HK-2 (cell line): Measurements from ENCODE around the gene MC1R.
A peak's percentile ranks its signal among the peaks of the same experiment; 100 is the strongest.
"Not testable (repeated sequence)": the region's sequence is repeated elsewhere in the genome, so short reads cannot be mapped to it uniquely, and the experiment has no call there.

ENCODE experiments used
- DNase-seq: peaks from one replicate; pipeline ENCODE4 v3.0.0-alpha.2; 2018; ENCODE audit not compliant: unreplicated experiment

Gene MC1R

DNA sequence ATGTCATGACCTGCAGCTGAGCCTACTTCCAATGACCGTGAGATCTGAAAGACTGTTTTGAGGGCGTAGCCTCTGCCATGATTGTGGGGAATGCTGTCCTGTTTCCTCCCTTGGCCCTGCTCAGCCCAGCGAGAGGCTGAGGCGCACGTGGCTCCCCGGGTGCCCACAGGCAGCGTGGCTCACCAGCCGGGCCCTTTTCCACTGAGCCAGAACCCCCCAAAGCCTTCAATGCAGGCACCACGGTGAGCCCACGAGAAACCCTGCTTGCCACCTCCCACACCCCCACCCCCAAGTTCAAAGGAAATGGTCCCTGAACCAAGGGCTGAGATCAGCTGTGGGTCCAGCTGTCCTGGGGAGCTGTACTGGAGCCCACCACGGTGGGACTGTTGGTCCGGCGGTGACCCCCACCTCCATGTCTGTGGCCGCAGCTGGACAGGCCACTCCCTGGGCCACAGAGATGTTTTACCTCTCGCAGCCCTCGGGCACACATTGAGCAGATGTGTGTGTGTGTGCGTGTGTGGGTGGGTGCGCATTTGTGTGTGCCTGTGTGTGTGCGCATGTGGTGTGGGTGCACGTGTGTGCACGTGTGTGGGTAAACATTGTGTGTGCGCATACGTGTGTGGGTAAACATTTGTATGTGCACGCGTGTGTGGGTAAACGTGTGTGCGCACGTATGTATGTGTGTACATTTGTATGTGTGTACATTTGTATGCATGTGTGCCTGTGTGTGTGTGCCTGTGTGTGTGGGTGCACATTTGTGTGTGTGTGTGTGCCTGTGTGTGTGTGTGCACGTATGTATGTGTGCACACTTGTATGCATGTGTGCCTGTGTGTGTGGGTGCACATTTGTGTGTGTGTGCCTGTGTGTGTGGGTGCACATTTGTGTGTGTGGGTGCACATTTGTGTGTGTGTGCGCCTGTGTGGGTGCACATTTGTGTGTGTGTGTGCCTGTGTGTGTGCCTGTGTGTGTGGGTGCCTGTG is 5.0 kb upstream of the MC1R start:
- no peak for DNase-seq

DNA sequence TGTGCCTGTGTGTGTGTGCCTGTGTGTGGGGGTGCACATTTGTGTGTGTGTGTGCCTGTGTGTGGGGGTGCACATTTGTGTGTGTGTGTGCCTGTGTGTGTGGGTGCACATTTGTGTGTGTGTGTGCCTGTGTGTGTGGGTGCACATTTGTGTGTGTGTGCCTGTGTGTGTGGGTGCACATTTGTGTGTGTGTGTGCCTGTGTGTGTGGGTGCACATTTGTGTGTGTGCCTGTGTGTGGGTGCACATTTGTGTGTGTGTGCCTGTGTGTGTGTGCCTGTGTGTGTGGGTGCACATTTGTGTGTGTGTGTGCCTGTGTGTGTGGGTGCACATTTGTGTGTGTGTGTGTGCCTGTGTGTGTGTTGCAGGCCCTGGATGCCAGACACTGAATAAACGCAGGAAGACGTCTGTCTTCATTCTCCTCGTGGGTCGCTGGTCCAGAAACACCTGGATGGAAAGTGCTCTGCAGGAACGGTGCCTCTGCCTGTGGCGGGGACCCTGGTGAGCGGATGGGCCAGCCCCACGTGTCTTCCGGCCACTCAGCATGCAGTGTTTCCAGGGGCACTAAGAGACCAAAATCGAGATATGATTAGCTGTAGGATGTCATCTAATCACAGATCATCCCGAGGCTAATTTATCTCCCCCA is 3.9 kb upstream of the MC1R start:
- not testable (repeated sequence) for DNase-seq

DNA sequence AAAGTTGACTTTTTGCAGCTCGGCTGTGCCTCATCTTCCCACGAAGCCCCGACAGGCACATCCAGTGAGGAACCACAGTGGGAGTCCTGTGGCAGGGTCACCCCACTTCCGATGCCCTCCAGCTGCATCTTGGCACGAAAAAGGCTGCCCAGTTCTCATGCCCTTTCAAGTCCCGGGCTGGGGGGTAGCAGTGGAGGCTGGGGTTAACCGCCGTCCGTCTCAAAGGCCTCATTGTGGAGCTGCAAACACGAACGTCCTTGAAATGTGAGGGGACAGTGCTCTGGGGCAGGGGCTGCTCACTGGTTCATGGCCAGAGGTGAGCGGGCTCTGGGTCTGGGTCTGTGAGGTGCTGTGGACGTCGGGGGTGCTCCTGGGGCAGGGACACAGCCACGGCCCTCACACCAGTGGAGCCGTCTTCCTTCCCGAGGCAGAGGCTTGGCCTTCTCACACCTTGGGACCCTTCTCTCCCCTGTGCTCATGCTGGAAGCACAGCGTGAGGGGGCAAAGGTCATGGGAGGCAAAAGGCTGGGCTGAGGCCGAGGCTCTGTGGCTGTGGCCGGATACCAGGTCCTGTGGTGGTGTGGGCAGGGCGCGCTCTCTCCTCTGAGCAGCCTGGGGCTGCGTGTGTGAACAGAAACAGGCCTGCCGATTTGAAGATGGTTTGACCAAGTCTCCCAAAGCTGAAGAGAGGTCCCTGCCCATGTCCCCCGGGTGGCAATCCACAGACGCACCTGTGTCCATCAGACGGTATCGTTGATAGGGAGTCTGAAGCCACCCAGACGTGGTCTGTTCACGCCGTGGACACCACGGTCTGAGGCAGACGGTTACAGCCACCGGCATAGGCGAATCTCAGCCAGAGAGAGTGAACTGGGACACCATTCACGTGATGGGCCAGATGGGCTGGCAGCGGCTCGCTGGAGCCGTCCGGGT is 3.1 kb upstream of the MC1R start:
- DNase-seq: no peak

DNA sequence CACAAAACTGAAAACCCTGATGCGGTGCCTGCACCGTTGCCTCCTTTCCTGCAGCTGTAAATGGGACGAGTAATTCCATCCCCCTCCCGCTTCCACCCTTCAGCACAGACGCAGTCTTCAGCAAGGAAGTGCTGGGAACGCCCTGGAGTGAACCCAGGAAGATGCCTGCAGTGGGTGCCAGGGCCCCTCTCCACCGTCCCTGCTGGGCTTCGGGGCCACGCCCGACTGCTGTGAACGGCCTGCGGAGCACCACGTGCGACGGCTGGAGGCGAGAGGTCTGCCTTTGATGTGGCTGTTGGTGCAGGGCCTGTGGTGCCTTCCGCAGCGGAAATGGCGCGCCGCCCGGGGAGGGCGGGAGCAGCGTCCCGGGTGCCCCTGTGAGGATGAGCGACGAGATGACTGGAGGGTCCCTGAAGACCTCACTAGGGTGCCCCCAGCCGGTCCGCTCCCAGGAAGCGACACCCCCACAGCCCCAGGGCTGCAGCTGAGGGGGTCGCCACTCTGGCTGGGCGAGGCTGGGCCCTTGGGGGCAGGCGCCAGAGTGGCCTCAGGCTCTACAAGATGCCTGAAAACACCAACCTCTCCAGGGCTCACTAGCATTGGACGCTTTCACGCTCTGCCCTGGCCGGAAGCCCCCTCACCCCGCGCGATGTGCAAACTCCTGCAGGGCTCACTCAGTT is 749 bp upstream of the MC1R start:
- peak; percentile 96 for DNase-seq

DNA sequence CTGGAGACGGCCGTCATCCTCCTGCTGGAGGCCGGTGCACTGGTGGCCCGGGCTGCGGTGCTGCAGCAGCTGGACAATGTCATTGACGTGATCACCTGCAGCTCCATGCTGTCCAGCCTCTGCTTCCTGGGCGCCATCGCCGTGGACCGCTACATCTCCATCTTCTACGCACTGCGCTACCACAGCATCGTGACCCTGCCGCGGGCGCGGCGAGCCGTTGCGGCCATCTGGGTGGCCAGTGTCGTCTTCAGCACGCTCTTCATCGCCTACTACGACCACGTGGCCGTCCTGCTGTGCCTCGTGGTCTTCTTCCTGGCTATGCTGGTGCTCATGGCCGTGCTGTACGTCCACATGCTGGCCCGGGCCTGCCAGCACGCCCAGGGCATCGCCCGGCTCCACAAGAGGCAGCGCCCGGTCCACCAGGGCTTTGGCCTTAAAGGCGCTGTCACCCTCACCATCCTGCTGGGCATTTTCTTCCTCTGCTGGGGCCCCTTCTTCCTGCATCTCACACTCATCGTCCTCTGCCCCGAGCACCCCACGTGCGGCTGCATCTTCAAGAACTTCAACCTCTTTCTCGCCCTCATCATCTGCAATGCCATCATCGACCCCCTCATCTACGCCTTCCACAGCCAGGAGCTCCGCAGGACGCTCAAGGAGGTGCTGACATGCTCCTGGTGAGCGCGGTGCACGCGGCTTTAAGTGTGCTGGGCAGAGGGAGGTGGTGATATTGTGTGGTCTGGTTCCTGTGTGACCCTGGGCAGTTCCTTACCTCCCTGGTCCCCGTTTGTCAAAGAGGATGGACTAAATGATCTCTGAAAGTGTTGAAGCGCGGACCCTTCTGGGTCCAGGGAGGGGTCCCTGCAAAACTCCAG is 1.1 kb downstream of the MC1R start:
- DNase-seq: no peak

DNA sequence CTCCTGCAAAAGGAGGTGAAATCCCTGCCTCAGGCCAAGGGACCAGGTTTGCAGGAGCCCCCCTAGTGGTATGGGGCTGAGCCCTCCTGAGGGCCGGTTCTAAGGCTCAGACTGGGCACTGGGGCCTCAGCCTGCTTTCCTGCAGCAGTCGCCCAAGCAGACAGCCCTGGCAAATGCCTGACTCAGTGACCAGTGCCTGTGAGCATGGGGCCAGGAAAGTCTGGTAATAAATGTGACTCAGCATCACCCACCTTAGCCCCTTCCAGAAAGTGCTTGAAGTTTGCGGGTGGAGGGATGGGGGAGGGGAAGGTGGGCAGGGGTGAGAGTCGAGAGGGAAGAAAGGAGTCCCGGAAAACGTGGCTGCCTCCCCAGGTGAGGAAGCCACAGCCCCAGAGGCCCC is 2.1 kb downstream of the MC1R start:
- DNase-seq: peak; percentile 63

DNA sequence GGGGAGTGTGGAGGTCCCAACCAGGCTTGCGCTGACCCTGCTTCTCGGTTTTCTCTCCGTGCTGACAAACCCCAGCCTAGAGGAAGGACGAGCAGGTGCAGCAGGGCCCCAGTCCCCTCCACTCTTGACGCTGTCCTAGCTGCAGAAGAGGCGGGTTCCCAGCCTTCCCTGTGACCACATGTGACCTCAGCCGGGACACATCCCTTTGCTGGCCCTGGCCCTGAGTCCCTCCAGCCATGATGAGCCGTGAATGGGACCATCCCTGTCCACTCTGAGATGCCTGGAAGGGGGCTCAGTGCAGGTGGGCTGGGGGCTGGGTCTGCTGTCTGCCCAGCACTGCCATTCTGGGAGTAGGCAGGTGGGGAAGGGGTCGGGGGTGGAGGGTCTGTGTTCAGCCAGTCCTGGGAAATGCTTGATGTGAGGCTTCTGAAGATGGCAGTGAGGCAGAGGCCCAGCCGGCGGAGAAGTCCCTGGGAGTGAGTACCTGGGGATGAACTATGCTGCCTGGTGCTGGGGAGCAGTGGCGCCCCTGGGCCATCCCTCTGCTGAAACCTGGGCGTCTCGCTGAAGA is 2.6 kb downstream of the MC1R start:
- DNase-seq: peak; percentile 55

DNA sequence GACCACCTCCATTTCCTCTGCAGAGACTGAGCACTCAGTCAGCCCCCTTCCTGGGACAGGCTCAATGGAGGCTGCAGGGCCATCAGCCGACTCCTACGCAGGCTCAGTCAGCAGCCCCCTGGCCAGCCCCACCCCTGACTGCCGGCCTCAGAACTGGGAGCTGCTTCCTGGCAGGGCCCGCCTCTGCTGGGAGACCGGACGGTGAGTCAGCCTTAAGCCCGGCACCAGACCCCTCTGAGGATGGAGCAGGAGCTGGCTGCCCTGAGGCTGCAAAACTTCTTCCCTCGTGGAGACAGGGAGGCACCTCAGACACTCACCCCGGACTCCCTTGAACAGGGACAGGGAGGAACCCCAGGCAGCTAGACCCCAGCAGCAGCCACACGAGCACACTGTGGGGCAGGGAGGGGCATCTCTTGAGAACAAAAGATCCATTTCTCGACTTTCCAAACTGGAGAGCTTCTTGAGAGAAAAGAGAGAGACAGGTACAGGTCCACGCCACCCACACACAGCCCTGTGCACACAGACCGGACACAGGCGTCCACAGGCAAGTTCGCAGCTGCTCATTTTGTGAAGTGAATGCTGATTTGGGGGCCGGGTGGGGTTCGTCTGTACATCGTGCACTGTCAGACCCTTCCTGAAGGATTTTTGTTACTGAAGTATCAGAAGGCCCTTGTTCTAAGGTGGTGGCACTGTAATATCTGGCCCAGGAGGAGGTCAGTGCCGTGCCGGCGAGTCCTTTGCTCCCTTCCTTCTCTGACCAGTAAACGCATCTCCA is 3.2 kb downstream of the MC1R start:
- peak; percentile 95 for DNase-seq

DNA sequence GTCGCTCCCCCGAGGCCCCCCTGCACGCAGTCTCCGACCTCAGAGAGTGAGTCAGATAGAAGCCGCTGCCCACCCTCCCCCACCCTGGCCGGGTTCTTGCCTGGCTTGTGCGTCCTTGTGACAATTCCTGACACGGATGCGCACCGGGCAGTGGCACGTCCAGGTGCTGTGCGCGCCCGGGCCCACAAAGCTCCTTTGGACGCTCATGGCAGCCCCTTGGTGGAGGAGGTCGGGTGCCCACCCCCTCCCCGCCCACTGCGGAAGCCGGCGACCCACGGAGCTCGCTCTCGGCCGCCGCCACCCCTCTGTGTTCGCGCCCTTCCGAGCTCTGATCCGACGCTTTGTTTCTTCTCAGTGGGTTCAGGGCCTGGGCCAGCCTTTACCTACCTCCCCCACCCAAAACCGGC is 3.8 kb downstream of the MC1R start:
- peak; percentile 97 for DNase-seq

DNA sequence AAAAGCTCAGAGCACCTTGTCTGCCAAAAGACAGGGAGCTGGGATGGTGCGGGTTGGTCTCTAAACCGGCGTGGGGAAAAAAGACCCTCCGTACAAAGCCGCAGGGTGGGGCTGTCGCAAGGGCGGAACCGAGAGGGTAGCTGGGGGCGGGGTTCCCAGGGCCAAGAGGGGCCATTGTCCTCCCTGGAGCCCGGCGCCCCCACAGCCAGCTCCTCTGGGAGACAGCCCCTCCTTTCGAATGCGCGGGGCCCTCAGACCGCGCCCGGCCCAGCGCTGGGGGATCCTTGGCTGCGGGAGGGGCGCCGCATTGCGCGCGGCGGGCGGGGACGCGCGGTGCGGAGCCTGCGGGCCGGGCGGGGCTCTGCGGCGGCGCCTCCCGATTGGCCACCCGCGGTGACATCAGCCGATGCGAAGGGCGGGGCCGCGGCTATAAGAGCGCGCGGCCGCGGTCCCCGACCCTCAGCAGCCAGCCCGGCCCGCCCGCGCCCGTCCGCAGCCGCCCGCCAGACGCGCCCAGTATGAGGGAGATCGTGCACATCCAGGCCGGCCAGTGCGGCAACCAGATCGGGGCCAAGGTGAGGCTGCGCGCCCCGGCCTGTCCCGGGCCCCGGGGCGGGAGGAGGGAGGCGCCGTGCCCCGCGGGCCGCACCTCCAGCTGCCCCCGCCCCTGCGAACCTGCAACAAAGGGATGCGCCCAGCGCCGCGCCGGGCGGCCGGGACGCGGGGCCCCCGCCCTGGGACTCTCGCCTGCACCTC is 4.4 kb downstream of the MC1R start, which contains the start of gene TUBB3:
TUBB3 (plus strand) TSS at position 459 of the 756 bp plus-strand sequence; CDS start at position 519, 60 bp downstream.
- peak; percentile 87 for DNase-seq

DNA sequence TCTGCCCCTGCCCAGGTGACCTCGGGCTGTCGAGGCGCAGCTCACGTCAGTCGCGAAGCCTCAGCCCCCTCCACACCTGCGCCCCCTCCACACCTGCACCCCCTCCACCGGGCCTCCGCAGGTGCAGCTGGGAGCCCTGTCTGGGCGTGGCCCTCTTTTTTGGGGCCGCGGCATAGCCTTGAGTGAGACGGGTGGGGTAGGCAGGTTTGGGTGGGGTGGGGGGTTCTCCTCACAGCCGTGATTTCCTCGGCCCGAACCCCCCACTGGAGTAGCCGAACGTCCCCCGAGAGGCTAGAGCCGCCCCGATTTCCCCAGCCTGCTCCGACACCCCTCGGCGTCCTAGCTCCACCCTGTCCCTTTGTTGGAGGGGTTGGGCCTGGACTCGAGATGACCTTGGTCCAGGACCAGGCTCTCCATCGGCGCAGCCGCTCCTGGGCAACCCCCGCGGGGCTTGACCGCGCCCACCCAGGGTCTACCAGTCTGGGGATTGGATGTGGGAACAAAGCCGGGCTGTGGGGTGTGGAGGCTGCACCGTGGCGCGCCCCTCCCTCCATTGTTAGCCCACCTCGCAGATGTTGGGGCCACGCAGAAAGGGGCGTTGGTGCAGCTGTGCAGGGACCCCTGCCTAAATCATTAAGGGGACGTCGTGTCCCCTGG is 5.1 kb downstream of the MC1R start:
- no peak for DNase-seq

DNA sequence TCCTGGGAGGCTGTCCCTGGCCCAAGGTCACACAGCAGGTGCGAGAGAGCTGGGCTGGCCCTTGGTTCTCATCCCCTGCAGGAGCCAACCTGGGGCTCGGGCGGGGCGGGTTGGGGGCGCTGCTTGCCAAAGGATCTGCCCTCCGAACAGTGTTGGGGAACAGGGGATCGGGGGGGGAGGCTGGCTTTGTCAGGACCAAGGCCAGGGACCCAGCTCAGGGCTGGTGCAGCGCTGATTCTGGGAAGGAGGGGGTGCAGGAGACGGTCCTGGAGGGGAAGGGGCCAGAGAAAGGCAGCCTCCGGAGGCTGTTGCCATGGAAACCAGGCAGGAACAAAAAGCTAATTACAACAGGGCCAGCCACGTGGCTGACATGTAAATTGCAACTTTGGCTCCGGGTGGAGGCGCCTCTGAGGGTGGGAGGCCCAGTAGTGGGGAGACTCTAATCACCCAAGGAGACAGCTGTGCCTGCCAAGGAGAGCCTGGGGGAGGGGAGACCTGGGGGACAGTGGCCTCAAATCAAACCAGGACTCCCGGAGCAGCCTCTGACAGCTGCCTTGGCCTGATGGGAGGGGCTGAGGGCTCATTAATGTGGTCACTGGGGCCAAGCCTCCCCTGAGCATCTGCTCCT is 5.7 kb downstream of the MC1R start:
- DNase-seq: no peak

DNA sequence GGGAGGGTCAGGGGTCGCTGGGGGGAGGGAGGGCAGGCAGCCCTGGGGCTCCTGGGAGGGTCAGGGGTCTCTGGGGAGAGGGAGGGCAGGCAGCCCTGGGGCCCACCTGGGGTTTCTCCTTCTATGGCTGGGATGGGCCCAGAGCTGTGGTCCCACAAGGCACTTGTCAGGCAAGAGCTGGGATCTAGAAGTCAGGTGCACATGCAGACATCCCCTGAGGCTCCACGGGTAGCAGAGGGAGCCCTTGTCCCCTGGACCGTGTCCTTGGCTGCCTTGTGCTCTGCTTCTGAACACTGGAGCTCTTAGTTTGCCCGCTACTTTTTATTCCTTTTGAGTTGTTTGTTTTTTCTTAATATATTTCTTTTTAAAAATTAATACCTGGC is 6.3 kb downstream of the MC1R start:
- DNase-seq: no peak

DNA sequence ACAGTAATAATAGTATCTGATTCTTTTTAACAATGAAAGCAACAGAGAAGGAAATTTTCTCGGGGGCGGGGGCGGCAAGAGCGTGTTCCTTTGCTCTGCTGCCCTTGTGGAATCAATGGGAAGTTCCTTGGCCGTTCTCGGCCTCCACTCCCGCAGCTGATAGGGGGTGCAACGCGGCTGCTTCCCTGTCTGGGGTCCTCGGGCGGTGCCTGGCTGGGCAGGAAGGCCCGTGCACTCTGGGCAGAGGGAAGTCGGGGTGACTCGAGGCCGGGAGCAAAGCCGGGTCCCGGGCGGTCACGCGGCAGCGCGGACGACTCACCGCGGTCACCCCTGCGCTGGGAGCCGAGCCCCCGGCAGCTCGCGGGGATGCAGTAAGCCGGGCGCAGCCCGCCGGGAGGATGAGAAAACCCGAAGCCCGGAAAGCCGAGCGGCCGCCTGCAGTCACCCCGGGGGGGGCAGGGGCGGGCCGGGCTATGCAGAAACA is 7.0 kb downstream of the MC1R start:
- DNase-seq: no peak

DNA sequence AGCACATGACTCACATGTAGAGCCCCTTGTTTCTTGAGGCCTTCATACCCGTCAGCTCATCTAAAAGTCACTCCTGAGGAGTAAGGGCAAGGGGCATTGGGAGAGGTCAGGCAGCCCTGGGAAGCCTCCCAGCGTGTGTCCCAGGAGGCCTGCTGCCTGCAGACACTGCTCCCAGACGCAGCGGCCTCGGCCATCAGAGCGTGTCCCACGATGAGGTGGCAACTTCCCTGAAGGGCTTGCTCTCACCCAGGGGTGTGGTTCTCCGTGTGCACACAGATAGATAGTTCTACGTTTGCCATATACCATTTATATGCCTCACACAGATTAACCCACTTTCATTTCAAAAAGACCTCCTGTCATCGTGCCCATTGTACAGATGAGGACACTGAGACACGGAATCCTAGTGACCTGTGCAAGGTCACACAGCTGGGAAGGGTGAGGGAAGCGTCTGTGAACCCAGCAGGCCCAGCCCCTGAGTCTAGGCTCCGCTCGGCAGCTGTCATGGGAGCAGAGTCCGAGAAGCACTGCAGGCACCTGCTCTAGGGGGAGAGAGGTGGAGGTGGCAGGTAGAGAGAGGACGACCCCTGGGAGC is 12.7 kb downstream of the MC1R start:
- no peak for DNase-seq

DNA sequence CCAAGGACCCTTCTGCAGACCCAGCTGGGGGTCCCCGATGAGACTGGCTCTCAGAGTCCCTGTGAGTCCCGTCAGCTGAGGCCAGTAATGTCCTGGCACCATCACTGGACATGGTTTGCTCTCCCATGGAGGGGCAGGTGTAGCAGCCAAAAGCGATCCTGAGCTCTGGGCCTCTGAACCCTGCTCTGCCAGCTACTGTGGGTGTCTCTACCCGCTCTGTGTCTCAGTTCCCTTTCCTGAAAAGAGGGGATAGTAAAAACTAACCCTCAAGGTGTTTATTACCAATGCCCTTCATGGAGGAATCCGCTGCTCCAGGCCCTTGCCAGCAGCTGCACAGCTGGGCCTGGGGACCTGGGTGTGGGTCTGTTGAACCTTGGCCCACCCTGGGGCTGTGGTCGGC is 13.3 kb downstream of the MC1R start:
- DNase-seq: no peak

DNA sequence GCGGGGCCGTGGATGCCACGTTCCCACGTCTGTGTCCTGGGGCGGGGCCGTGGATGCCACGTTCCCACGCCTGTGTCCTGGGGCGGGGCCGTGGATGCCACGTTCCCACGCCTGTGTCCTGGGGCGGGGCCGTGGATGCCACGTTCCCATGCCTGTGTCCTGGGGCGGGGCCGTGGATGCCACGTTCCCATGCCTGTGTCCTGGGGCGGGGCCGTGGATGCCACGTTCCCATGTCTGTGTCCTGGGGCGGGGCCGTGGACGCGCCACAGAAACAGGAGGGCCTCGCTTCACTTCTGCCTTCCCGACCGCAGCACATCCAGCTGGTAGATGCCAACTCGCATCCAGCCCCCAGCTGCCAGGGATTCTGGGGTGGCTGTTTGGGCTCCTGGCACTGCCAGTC is 15.4 kb downstream of the MC1R start:
- DNase-seq: not testable (repeated sequence)
